ENCODE results near the gene UBAC1. TPM values are rescaled to one million over a fixed set of nuclear protein-coding genes. Genes with fewer than 3 reads are reported as not detected.

Gene UBAC1
- total and polyA plus RNA-seq, 9 of the 15 experiments (the other 6 are each of a cell fraction or from before 2014, with no cell fraction given), result 94.0 to 399 (median 228) TPM

GRCh38 chr9:135925496-135926133 lies 35.6 kb downstream of the UBAC1 start (continued):
- no peak for TF ChIP-seq GTF2A2 (tag; IDR thresholded peaks at IDR 0.05)
- TF ChIP-seq ZNF274 (IDR thresholded peaks at IDR 0.05; ENCODE audit: borderline replicate concordance, low read depth, low read length), result no peak
- no peak for TF ChIP-seq ATF1 (CRISPR knock-in tag; IDR thresholded peaks at IDR 0.05)
- no peak for TF ChIP-seq ATF1 (tag; IDR thresholded peaks at IDR 0.05)
- TF ChIP-seq PRMT5 (CRISPR knock-in tag; IDR thresholded peaks at IDR 0.05), result no peak
- peak; percentile 57 for TF ChIP-seq ZNF121 (CRISPR knock-in tag; conservative IDR thresholded peaks at IDR 0.05)
- no peak for TF ChIP-seq ZNF395 (CRISPR knock-in tag; IDR thresholded peaks at IDR 0.05)
- no peak for TF ChIP-seq FOXK1 (CRISPR knock-in tag; IDR thresholded peaks at IDR 0.05; ENCODE audit: borderline replicate concordance)
- TF ChIP-seq MXI1 (IDR thresholded peaks at IDR 0.05; ENCODE audit: low read depth, low read length), result no peak
- TF ChIP-seq ATF2 (CRISPR knock-in tag; IDR thresholded peaks at IDR 0.05), result no peak
- no peak for TF ChIP-seq TCF7 (IDR thresholded peaks at IDR 0.05; ENCODE audit: borderline replicate concordance)
